ENCODE measurements around the gene CHCHD6.

DNA sequence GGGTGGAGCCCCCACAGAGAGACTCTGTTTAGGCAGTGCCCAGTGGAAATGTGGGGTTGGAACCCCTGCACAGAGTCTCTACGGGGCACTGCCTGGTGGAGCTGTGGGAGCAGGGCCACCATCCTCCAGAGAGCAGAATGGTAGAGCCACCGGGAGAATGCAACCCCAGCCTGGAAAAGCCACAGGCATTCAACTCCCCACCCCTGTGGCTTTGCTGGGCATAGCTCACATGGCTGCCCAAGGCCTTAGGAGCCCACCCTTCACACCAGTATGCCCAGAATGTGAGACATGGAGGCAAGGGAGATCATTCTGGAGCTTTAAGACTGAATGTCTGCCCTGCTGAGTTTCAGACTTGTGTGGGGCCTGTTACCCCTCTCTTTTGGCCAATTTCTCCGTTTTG lies 19.0 kb upstream of the CHCHD6 start:
- TF ChIP-seq, protein P1, sequence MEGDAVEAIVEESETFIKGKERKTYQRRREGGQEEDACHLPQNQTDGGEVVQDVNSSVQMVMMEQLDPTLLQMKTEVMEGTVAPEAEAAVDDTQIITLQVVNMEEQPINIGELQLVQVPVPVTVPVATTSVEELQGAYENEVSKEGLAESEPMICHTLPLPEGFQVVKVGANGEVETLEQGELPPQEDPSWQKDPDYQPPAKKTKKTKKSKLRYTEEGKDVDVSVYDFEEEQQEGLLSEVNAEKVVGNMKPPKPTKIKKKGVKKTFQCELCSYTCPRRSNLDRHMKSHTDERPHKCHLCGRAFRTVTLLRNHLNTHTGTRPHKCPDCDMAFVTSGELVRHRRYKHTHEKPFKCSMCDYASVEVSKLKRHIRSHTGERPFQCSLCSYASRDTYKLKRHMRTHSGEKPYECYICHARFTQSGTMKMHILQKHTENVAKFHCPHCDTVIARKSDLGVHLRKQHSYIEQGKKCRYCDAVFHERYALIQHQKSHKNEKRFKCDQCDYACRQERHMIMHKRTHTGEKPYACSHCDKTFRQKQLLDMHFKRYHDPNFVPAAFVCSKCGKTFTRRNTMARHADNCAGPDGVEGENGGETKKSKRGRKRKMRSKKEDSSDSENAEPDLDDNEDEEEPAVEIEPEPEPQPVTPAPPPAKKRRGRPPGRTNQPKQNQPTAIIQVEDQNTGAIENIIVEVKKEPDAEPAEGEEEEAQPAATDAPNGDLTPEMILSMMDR (IDR thresholded peaks at IDR 0.05; ENCODE audit: insufficient read depth, low read length, poor library complexity, severe bottlenecking), result no peak
- no peak for TF ChIP-seq EZH2phosphoT487 (conservative IDR thresholded peaks at IDR 0.05; ENCODE audit: low read length)
